GM19372 (cell line): ENCODE results near the gene CACUL1.
"Not testable (repeated sequence)": the region's sequence is repeated elsewhere in the genome, so short reads cannot be mapped to it uniquely, and the experiment has no call there.

Source experiments
- ATAC-seq: cut with Tn5 transposase; IDR thresholded peaks from one replicate; pipeline ENCODE4 v1.9.1; 2021; ENCODE audit warnings: mild to moderate bottlenecking, low read depth, moderate library complexity; ENCODE audit not compliant: unreplicated experiment

CACUL1 gene

GRCh38 chr10:118662228-118663035 lies 92.3 kb downstream of the CACUL1 start:
- no peak for ATAC-seq

- no peak for ATAC-seq
Measured at GRCh38 chr10:118658762-118659161, 96.0 kb downstream of the CACUL1 start.

- ATAC-seq: not testable (repeated sequence)
Measured at GRCh38 chr10:118658168-118658567, 96.6 kb downstream of the CACUL1 start.

DNA sequence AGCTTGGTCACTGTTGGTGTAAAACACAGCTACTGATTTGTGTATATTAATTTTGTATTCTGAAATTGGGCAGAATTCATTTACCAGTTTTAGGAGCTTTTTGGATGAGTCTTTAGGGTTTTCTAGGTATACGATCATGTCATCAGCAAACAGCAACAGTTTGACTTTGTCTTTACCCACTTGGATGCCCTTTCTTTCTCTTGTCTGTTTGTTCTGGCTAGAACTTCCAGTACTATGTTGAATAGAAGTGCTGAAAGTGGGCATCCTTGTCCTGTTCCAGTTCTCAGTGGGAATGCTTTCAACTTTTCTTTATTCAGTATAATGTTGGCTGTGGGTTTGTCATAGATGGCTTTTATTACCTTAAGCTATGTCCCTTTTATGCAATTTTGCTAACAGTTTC lies 109.5 kb downstream of the CACUL1 start:
- not testable (repeated sequence) for ATAC-seq

- ATAC-seq: no peak
Measured at GRCh38 chr10:118642228-118642627, 112.5 kb downstream of the CACUL1 start.

- no peak for ATAC-seq
Measured at GRCh38 chr10:118638680-118639079, 116.1 kb downstream of the CACUL1 start.

- no peak for ATAC-seq
Measured at GRCh38 chr10:118635674-118636402, 118.9 kb downstream of the CACUL1 start.

DNA sequence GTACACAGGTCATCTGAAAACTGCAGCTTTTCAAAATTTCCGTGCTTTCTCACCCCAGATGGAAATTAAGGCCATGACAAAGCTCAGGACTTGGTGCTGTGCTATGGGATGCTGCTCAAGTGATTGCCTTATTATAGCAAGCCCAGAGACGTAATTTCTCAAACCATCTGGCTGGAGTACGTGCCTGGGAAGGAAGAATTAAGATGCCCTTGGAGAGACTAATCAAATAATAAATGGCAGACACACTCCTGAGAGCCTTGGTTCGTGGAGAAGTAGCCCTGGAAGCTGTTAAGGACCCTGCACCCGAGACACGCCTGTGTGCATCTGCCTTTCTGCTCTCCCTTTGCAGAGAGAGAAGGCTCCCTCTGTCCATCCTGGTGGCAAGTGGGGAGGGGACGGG lies 121.0 kb downstream of the CACUL1 start:
- ATAC-seq: no peak

DNA sequence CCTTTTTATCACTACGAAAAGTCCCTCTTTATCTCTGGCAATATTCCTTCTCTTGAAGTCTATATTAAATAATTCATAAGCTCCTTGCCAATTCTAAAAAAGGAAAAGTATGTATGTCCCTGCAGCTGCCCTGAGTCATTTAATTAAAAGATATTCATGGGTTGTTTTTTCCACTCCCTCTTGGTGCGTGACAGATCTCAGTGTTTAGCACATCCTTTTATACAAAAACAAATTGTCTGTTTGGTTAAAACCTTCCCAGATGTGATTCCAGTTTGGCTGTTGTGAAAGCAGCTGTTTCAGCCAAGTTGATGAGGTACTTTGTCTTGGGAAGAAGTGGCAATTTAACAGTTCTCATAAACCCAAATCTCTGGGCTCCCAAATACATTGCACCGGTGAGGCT lies 125.6 kb downstream of the CACUL1 start:
- no peak for ATAC-seq

- ATAC-seq: no peak
Measured at GRCh38 chr10:118628397-118628796, 126.4 kb downstream of the CACUL1 start.

- no peak for ATAC-seq
Measured at GRCh38 chr10:118626953-118627352, 127.8 kb downstream of the CACUL1 start.
